OCI-LY3 (cell line): Measurements from ENCODE around the gene DENR.

ENCODE experiments used
- CTCF ChIP-seq: fragments of 200-600, 300-600 bp; sonication (generic); IDR thresholded peaks from 2 replicates; pipeline ENCODE4 v1.5.1; 2014; ENCODE audit warnings: antibody characterized with exemption, low read length, low read depth
- EZH2phosphoT487 ChIP-seq: fragments of 200-600 bp; shearing (Covaris generic); IDR thresholded peaks from 2 replicates; pipeline ENCODE4 v1.6.1; 2018; ENCODE audit warnings: antibody characterized with exemption, mixed run types, low read depth

DNA sequence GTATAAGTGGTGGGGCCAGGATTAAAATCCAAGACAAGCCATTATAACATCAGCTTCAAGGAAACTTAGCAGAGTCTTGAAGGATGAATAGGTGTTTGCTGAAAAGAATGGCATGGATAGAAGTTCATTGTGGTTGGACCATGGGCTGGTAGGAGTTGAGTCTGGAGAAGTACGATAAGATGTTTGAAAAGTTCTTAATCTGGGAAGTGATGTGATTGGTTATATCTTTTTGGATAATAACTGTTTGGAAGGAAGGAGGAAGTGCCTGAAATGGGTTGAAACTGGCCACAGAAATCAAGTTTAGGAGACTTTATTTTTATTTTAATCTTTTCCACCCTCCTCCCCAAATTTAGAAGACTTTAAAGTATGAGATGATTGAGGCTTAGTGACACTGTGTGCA lies 4.9 kb downstream of the DENR start:
- TF ChIP-seq CTCF (no peak), EZH2phosphoT487 (no peak)
